Sciatic nerve (tissue), 2 donors: ENCODE data around the gene SKP2. TPM values are rescaled to one million over a fixed set of nuclear protein-coding genes. Genes with fewer than 3 reads are reported as not detected.
"Not testable (repeated sequence)": the region's sequence is repeated elsewhere in the genome, so short reads cannot be mapped to it uniquely, and the experiment has no call there.

Experiments used
- ATAC-seq: fragments of 200-7000 bp; cut with Tn5 transposase; one replicate; pipeline ENCODE4 v1.9.1; 2020; ENCODE audit warnings: mild to moderate bottlenecking, moderate library complexity
- DNase-seq: peaks from one replicate; pipeline ENCODE4 v3.0.0-alpha.2; 2020; ENCODE audit warnings: low spot score
- intact Hi-C: fragments of 100-400 bp; cut with DNase I; formaldehyde crosslinking; loops from one replicate; pipeline ENCODE4 v1.14.2; 2022
- total RNA-seq: library from RNA; stranded (reverse); fragmentation: NEBNext Ultra II Directional; extraction: Animal tissue kit (Norgen Biotek cat#: 25700); gene quantifications from one replicate; pipeline ENCODE4 v1.2.1, GENCODE V29; 2021
- donor health status: DM: no; HTN: no; CAD: no.
- donor health status: DM: no; HTN: no; CAD: no.

SKP2 gene
- total RNA-seq, 1 donor from 2014 or later = 17.3 TPM

GRCh38 chr5:36180556-36181350 lies 28.8 kb downstream of the SKP2 start:
- no peak for ATAC-seq
- intact Hi-C loops = no loop called here
- DNase-seq = no peak

- intact Hi-C loops = no loop called here
- ATAC-seq = no peak
- no peak for DNase-seq
These were observed 29.9 kb downstream of the SKP2 start for GRCh38 chr5:36181774-36182173.

- intact Hi-C loops, ATAC-seq, DNase-seq: not testable (repeated sequence)
These were observed 32.5 kb downstream of the SKP2 start for GRCh38 chr5:36184408-36184807.

GRCh38 chr5:36193746-36194145 lies 41.8 kb downstream of the SKP2 start:
- intact Hi-C loops = no loop called here
- DNase-seq = no peak
- no peak for ATAC-seq

GRCh38 chr5:36198281-36198680 lies 46.4 kb downstream of the SKP2 start:
- DNase-seq = no peak
- no peak for ATAC-seq
- intact Hi-C loops = no loop called here

- ATAC-seq, DNase-seq, intact Hi-C loops: not testable (repeated sequence)
These were observed 46.9 kb downstream of the SKP2 start for GRCh38 chr5:36198783-36199182.

- ATAC-seq = no peak
- DNase-seq = no peak
- intact Hi-C loops = no loop called here
These were observed 47.7 kb downstream of the SKP2 start for GRCh38 chr5:36199620-36200019.

GRCh38 chr5:36200513-36200912 lies 48.6 kb downstream of the SKP2 start:
- intact Hi-C loops = no loop called here
- DNase-seq = no peak
- ATAC-seq = no peak

- DNase-seq (no peak), ATAC-seq (no peak)
- intact Hi-C loops = no loop called here
These were observed 50.6 kb downstream of the SKP2 start for GRCh38 chr5:36202521-36202961.

GRCh38 chr5:36205329-36205728 lies 53.4 kb downstream of the SKP2 start:
- ATAC-seq = no peak
- intact Hi-C loops = no loop called here
- DNase-seq = no peak

GRCh38 chr5:36206913-36207312 lies 55.0 kb downstream of the SKP2 start:
- ATAC-seq (no peak), DNase-seq (no peak)
- intact Hi-C loops = no loop called here

- DNase-seq (no peak), ATAC-seq (no peak)
- intact Hi-C loops = no loop called here
These were observed 56.9 kb downstream of the SKP2 start for GRCh38 chr5:36208786-36209185.

- ATAC-seq (no peak), DNase-seq (no peak)
- intact Hi-C loops = no loop called here
These were observed 57.8 kb downstream of the SKP2 start for GRCh38 chr5:36209664-36210063.

- DNase-seq = no peak
- intact Hi-C loops = no loop called here
- ATAC-seq = no peak
These were observed 62.5 kb downstream of the SKP2 start for GRCh38 chr5:36214436-36214835.

- ATAC-seq (no peak), DNase-seq (no peak)
- intact Hi-C loops = no loop called here
These were observed 64.0 kb downstream of the SKP2 start for GRCh38 chr5:36215910-36216309.

GRCh38 chr5:36217567-36217966 lies 65.7 kb downstream of the SKP2 start:
- DNase-seq (no peak), ATAC-seq (no peak)
- intact Hi-C loops = no loop called here

- ATAC-seq = no peak
- DNase-seq = no peak
- intact Hi-C loops = no loop called here
These were observed 66.1 kb downstream of the SKP2 start for GRCh38 chr5:36217988-36218387.

- intact Hi-C loops = no loop called here
- no peak for ATAC-seq
- no peak for DNase-seq
These were observed 70.7 kb downstream of the SKP2 start for GRCh38 chr5:36222620-36223019.

GRCh38 chr5:36227046-36227445 lies 75.1 kb downstream of the SKP2 start:
- intact Hi-C loops = no loop called here
- DNase-seq = no peak
- no peak for ATAC-seq

- DNase-seq (no peak), ATAC-seq (no peak)
- intact Hi-C loops = no loop called here
These were observed 76.6 kb downstream of the SKP2 start for GRCh38 chr5:36228505-36228904.

- no peak for ATAC-seq
- intact Hi-C loops = no loop called here
These were observed 78.4 kb downstream of the SKP2 start for GRCh38 chr5:36230151-36230790.

More at GRCh38 chr5:36230151-36230790, 78.4 kb downstream of the SKP2 start:
- no peak for DNase-seq
